Stimulated activated CD4-positive, alpha-beta T cell treated with anti-CD3 and anti-CD28 coated beads, Interleukin-2, amount 100 ng/mL, for 48 hours (primary cell): ENCODE data around the gene RCAN2.

Experiments
- DNase-seq, 2 donors: peaks; one replicate each; pipeline ENCODE4 v3.0.0-alpha.2; 2020

Gene RCAN2

DNA sequence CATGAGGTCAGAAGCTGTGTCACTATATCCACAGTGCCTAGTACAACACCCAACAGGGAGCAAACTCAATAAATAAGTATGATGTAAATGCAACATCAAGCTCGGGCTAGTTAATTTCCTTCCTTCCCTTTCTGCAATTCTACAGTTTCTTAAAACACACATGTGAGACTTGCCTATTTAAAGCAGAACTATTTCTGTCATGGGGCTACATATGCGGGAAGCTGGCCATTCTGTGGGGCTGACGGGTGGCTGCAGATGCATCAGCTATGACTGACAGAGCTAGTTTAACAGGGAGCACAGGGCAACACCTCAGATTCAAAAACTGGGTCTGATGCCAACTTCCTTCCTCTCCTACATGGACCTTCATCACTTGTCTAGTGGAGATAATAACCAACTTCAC lies 202.4 kb downstream of the RCAN2 start:
- no peak for DNase-seq

DNA sequence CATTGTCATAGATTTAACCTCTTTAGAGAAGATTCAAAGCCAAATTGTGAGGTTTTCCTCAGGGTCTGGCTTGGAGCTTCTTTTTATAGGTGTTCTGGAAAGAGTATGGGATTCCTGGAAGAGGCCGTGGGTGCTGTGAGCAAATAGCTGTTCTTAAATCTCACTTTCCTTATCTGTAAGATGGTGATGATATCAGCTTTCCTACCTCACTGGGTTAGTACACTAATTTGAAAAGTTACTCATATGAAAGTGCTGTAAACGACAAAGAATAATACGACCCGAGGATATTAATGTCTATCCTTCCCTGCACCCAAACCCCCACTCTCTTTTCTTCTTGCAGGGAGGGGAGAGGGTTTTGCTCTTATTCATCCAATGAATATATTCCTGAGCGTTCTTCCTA lies 203.6 kb downstream of the RCAN2 start:
- no peak for DNase-seq

DNA sequence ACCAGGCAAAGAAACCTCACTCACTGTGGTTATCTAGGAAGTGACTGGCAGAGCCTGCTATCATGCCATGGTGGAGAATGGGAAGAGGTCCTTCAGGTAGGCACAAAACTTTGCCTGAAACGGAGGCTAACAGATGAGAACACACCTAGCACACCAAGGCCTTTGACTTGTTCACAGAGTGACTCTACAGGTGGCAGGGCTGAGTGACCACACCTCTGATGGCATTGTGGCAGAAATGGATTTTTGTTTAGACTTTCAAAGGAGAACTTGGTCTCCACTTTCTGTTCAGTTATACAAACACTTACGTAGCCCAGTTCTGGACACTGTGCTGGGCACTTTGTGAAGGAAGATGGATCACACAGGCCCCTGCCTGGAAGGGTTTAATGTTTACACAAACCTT lies 204.2 kb downstream of the RCAN2 start:
- no peak for DNase-seq

DNA sequence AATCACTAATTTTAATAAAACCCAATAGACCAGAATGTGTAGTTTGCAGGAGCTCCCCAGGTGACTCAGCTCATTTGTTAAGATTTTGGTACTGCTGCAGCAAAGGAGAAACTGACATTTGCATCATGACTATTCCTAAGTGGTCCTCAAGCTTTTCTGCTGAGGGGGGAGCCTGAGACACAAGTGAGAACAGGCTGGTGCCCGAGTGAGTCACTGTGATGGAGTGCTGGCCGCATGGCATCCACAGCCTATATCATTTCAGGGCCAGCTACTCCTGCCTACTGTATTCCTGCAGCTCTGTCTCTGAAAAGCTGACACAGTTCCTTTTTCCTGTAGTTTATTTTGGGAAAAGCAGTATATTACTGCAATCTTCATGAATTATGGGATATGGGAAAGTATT lies 206.8 kb downstream of the RCAN2 start:
- DNase-seq: no peak

DNA sequence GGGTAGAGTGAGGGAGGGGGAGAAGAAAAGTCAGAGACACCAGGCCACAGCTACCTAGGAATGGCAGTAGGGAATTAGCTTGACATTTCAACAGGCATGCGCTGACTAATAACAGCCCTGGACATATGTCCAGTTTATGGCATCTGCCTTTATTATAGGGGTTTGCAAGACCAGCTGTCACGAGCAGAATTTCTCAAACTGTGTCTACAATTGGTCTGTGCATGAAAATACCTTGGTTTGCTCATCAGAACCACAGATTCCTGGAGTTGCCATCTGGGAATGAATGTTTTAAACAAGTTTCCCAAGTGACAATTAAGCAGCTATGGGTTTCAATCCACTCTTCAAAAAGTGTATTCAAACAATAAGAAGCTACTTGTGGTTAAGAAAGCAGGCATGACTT lies 210.1 kb downstream of the RCAN2 start:
- DNase-seq: no peak

DNA sequence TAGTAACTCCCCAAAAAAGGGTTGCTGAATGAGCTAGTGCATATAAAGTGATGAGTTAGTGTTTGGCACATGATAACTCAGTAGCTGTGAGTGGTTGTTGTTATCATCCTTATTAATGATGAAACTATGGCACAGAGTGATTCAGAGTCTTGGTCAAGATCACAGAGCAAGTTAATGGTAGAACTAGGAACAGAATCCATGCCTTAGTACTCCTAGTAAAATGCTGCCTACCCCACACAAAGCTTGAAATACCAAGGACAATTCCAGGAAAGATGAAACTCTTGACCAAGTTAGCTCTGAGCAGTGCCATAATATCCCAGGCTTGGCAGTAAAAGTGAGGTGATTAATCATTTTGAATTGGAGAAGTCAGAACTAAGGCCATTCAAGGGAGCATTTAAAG lies 211.4 kb downstream of the RCAN2 start:
- no peak for DNase-seq

DNA sequence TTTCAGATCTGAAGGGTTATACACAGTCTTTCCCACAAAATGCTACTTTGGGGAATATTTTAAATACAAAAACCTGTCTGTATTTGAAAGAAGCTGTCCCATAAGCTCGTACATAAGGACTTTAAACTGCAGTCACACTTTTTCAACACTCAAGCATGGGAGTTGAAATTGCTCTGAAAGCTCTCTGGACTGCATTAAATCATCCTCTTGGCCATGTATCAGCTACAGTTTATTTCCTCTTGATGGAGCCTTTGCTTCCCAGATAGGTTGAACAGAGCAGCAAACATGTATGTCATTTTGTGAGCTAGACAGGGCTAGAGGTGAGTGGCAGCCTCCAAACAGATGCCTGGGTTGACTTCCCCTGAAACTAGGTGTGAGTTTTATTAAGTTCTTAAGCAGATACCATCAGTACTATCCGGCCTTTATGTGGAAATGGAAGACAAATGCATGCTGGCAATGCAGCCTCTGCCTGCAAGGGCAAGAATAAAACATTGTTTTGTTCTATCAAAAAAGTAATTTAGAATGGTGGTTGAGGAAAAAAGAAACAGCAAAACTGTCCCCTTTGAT lies 214.6 kb downstream of the RCAN2 start:
- no peak for DNase-seq

DNA sequence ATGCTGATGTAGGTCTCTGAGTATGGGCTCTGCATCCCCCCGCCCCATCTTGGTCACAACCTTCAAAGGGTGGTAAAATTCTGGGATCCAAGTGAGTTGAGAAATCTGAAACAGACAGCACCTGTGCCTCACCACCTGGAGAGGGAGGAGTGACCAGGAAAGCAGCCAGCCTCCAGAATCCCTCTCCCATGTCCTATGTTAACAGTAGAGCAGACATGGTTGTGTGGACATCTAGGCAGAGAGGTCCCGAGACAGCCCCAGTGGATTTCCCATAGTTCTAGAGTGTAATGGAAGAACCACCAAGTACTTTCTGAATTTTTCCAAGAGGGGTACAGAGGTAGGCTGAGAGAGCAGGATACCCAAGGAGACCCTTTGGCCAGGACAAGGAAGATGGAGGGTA lies 216.7 kb downstream of the RCAN2 start:
- no peak for DNase-seq

DNA sequence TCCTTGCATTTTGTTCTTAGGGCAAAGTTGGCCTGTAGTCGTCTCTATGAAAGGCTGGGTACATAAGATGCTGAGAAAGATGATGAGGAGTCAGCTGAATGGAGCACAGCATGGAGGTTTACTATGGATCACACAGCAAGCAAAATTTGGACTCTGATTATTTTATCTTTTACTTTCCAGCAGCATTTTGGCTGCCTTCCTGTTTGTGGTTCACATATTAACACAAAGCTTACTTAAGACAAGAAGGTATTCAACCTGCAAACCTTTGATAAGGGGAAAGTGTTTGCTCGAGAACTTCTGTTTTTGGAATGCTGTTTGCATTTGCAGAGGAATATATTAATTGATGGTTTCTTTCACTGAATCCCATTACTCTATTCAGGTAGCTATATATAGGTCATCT lies 217.3 kb downstream of the RCAN2 start:
- no peak for DNase-seq

DNA sequence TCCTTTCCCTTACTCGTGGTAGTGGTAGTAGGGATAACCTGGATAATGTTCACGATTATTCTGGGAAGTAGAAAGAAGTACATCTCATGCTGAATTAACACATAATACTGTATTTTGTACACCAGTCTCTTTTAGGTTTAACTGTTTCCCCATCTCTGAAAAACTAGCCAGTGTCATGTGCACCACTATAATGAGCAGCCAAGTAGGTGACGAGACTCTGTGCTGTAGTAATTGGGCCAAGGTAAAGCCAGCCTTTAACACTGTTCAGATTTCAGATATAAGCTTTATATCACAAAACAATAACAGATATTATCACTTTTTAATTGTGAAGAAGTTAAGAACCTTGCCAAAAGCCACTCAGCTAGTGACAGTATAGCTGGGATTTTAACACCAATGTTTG lies 219.5 kb downstream of the RCAN2 start:
- DNase-seq: no peak

DNA sequence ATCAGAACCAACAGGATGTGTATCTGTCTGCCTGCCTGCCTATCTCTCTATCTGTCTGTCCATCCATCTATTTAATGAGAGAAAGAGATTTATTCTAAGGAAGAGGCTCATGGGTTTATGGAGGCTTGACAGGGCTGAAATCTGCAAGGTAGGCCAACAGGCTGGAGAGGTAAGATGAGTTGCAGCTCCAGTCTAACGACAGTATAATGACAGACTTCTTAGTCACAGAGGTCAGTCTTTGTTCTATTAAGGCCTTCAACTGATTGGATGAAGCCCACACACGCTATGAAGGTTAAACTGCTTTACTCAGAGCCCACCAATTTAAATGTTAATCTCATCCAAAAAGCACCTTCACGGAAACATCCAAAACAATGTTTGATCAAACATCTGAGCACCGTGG lies 220.1 kb downstream of the RCAN2 start:
- no peak for DNase-seq

DNA sequence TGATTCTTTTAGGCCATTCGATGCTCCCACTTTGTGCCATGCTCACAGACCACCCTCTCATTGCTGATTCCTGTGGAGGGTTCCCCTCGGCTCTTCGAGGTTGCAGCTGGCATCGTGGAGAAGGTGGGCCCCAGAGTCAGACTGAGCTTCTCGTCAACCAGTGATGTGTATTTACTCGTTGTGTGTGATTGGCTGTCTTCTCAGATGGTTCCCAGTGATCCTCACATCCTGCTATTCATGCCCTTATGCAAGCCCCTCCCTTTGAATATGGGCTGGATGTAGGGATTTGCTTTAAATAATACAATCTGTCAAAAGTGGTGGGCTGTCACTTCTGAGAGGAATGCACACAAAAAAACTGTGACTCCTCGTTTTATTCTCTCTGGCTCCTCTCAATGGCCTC lies 220.9 kb downstream of the RCAN2 start:
- DNase-seq: no peak

DNA sequence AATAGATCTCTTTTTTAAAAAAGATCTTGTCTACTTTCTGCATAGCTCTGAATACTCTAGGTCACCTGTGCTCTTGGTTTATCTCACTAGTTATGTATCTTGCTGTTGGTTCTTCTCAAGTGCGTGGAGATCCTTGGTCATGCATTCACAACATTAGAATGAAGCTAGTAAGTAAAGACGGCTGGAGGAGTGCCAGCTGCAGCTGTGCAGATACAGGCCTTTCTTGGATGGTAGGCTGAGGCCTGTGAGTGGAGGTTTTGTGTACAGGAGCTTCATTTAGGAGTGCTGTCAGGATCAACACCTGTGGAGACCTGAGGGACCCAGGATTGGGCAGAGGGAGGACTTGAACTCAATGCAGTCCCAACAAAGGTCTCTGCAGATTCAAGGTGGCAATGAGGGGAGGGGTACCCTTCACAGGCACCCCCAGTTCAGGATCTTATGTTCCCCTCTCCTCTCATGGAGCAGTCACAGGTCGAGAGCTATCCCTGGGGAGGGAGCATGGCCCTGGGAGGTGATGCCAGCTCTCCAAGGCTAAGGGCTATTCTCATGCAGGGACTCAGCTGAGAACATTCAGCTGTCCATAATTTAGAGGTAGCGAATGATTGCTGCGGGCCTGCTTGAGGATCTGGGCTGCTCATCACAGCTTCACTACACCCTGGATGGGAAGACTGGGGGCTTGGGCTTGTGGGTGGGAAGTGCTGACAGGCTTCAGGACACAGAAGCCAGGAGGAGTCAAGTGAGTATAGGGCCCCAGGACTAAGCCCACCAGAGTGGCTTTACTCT lies 221.6 kb downstream of the RCAN2 start:
- DNase-seq: no peak

DNA sequence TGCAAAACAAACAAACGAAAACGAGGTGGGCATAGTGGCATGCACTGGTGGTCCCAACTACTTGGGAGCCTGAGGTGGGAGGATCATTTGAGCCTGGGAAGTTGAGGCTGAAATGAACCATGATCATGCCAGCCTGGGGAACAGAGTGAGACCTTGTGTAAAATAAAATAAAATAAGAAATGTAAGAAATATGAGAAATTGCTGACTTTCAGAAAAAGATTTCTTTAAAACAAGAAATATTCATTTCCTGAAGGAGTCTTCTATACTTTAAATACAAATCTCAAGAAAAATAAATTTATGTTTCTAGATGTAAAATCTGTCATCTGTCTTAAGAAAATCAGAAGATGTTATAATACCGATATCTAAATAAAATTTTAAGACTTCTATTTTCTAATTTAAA lies 223.7 kb downstream of the RCAN2 start:
- no peak for DNase-seq

DNA sequence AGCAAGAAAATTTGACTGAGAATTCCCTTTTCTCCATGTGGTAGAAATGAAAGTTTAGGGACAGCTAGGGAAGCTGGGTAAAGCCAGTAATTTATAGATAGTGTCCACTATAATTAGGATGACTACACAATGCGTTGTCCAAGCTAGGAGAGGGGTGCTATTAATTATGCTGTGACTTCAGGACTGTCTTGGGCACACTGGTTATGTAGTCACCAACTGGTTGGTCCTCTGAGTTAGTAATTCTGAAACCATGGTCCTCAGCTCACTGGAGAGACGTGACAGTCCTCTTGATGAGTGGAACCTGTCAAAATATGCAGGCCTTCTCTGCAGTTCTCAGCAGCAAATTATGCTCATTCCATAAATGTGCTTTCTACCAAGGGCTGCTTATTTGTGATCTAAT lies 225.9 kb downstream of the RCAN2 start:
- no peak for DNase-seq

DNA sequence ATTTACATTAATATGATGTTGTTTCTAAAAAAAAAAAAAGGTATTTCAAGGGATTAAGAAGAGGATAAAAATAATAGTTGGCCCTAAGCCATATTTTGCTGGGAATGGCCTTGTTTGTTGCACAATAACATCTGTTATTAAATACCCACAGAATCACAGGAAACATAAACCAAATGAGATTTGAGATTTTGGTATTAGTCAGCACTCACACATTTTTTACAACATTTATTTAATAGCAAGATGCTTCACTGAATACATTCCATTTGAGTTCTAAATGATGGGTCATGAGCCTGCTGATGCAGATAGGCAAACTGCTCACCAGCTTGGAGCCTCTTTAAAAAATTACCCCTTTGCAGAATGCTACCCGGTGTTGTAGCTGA lies 227.6 kb downstream of the RCAN2 start:
- no peak for DNase-seq

DNA sequence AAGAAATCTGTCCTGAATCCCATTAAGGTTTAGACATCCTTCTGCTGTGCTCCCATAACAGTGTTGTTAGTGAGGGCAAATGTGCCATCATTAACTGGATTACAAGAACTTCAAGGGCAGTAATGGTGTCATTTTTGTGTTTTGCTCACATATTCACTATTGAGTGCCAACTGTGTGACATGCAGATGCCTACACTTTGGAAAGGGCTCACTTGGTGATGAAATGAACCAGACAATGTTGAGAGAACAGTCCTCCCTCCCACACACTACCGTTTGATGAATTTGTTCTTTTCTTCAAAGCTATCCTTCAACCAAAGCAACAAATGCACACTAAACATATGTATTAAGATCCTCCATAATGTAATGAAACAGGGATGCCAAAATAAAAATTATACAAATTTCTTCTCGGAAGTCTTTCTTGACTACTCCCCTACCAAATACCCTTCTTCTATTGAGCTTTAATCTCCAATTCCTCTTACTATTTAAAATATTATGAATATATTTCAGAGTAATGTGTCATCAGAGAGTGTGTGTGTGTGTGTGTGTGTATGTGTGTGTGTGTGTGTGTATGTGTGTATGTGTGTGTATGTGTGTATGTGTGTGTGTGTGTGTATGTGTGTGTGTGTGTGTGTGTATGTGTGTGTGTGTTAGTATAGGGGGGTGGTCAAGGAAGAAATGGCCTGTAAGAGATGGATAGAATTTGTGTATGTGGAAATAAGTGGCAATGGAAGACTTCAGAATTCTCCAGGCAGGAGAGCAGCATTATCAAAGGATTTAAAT lies 228.1 kb downstream of the RCAN2 start:
- DNase-seq: no peak

DNA sequence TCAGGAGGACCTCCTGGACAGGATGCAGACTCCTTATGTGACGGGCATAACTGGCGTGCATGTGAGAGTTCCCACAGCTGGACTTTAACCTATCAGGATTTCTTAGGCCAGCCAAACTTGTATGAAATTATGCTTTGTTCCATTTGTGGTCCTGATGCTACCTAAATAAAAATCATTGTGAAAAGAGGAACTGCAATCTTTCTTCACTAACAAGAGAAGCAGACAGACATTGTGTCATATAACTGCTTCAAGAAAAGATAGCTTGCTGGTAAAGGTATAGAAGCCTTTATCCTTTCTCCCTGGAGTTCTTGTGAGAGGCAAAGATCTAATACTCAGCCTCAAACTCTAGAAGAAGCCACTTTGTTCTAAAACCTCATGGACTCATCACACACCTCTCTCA lies 233.0 kb downstream of the RCAN2 start:
- no peak for DNase-seq

DNA sequence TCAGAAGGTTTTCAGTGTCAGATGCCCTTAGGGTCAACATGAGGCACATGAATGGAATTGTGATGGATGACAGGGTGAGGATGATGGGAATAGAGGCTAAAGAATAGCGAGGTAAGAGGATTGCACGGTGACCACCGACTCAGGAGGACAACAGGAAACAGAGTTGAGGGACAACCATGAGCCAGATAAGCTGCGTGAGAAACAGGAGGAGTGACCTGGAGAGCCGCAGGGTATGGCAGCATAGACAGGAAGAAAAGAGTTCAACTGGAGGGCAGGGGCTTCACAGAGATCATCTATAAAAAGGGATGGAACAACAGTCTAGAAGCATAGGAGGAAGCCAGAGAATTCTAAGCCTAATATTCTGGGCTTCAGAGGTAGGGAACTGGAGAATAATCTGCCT lies 235.7 kb downstream of the RCAN2 start:
- no peak for DNase-seq

DNA sequence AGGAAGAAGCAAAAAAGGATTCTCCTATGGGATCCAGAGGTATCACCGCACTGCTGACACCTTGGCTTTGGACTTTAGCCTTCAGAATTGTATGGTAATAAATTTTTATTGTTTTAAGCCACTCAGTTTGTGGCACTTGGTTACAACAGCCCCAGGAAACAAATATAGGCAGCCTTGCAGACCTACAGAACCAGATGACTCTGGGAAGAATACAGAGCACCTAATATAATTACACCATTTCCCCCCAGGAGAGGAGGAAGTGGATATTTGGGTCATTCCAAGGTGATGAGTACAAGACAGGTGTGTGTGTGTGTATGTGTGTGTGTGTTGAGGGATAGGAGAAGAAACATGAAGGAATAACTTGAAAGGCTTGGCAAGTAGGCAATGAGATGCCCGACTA lies 236.3 kb downstream of the RCAN2 start:
- DNase-seq: no peak

DNA sequence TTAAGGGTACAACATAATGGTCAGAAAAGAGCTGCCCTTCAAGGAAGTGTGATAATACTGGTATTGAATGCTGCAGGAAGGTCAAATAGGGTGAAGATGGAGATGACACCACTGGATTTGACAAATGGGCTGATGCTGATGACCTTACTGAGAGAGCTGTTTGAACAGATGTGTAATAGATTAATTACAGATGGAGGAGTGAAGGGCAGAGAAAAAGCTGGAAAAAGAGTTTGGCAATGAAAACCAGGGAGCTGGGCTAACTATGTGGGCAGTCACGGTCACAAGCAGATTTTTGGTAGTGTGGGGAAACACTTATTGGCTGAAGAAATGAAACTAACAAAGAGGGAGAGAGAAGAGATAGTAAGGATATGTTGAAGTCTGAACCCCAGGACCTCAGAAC lies 236.9 kb downstream of the RCAN2 start:
- DNase-seq: no peak

DNA sequence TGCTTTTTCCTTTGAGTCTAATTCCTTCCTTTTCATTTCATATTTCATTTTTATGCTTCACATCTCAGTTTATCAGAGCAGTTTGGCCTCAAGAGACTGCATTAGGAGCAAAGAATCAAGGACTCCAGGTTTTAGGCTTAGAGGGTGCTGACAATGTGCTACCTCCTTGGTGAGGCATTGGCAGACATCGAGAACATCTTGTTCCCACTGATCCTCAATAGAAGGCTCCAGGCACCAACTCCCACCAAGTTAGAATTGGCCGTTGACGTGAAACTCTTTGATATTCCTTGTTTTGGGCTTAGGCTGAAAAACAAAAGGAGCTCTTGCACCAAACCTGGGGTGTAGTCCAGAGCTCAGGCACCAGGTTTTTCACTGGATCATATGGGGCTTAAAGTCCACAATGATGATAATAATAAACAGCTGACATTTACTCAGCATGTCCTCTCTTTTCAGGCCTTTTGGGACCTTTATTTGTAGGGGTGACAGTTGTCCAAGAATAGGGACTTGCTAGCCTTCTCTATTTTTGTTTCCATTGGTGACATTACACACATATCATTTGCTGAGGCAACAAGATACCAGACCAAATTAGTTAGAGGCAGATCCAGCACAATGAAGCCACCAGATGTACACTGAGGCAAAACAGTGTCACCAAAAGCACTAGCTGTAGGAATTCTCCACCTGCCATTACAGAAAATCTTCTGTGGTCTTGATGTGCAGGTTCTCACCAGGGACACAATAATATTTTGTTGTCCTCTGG lies 239.5 kb downstream of the RCAN2 start:
- no peak for DNase-seq

DNA sequence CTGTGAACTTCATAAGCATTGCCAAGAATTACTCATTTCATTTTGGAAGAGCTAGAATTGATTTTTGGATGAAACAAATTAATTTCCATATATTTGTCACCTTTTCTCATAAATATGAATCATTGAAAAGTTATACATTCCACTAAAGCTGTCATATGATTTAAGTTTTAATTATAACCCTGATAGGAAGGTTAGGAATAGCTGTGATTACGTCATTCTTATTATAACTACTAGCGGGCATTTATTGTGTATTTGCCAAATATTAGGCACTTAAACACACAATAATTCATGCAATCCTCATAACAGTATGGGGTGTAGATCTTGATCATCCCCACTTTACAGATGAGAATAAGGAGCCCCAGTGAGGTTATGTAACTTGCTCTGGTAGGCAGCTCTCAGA lies 243.1 kb downstream of the RCAN2 start:
- DNase-seq: no peak

DNA sequence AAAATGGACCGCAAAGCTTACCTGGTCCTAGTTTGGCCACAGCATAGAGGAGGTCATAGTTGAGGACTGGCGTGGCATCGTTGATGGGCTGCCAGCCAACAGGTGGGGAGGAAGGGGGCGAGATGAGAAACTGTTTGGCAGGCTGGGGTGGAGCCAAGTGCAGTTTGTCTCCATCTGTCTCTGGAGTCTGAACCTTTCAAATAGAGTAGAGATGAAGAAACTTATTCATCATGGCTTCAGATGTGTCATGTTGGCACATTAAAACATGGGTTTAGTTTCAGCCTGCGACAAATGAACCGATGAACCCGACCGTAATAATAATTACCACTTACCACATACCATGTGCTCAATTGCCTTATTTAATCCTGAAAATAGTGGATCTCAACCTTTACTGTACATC lies 244.5 kb downstream of the RCAN2 start:
- DNase-seq: no peak
